Stomach (tissue), 9 donors: ENCODE measurements around the gene EIF4A3. TPM values are rescaled to one million over a fixed set of nuclear protein-coding genes. Genes with fewer than 3 reads are reported as not detected.

Experiments used
- DNase-seq, 2 donors: peaks; one replicate each; pipeline versions ENCODE4 v3.0.0 to v3.0.0-alpha.2; 2013 to 2019
- H3K27ac ChIP-seq, 5 donors: fragments of 200-600 bp in 4 of 5; sonication (generic) in 4 of 5; one replicate each; pipeline ENCODE4 v1.5.1; 2013 to 2019; ENCODE audit warnings: mild to moderate bottlenecking in 1 of 5, moderate library complexity in 1 of 5
- H3K27me3 ChIP-seq, 3 donors: fragments of 200-600 bp; sonication (generic); one replicate each; pipeline ENCODE4 v1.5.1; 2017 to 2019; ENCODE audit warnings: mixed run types in 1 of 3
- H3K36me3 ChIP-seq, 4 donors: fragments of 200-600 bp; sonication (generic); 1 replicate in 3 of 4; 2 replicates in 1 of 4; pipeline ENCODE4 v1.5.1; 2016 to 2019
- H3K4me1 ChIP-seq, 4 donors: fragments of 200-600 bp; sonication (generic); one replicate each; pipeline ENCODE4 v1.5.1; 2016 to 2019
- H3K4me3 ChIP-seq, 4 donors: fragments of 200-600 bp; sonication (generic) in 3 of 4; one replicate each; pipeline ENCODE4 v1.5.1; 2016 to 2019; ENCODE audit warnings: mild to moderate bottlenecking in 1 of 4
- H3K9me3 ChIP-seq, 4 donors: fragments of 200-600 bp; sonication (generic); one replicate each; pipeline ENCODE4 v1.5.1; 2016 to 2019
- CTCF ChIP-seq, 7 experiments: fragments of 450-650 bp in 4 of 7; fragments of 200-600 bp in 3 of 7; sonication (generic) in 3 of 7; IDR thresholded peaks; one replicate each; pipeline ENCODE4 v1.5.1; 2016 to 2019; ENCODE audit warnings: antibody characterized with exemption in 7 of 7, control low read depth in 2 of 7, mild to moderate bottlenecking in 1 of 7
- EP300 ChIP-seq: sonication (generic); formaldehyde crosslinking; IDR thresholded peaks from one replicate; pipeline ENCODE4 v1.6.1; 2017; ENCODE audit warnings: antibody characterized with exemption
- POLR2A ChIP-seq, 4 donors: fragments of 450-650 bp; IDR thresholded peaks; one replicate each; pipeline ENCODE4 v1.6.1; 2016; ENCODE audit warnings: antibody characterized with exemption in 4 of 4, control low read depth in 2 of 4, mild to moderate bottlenecking in 1 of 4, moderate library complexity in 1 of 4
- POLR2AphosphoS5 ChIP-seq, 3 donors: sonication (generic); formaldehyde crosslinking; IDR thresholded peaks; one replicate each; pipeline ENCODE4 v1.6.1; 2016; ENCODE audit warnings: antibody characterized with exemption in 3 of 3
- WGBS, 5 donors: extraction: QIAGEN DNeasy Blood & Tissue Kit in 3 of 5; methylation state at CpG; one replicate each; pipeline versions ENCODE4 v1.1.5 to v1.1.7; 2013 to 2018; 5-methylcytosine and 5-hydroxymethylcytosine counted together
- intact Hi-C: fragments of 100-400 bp; cut with DNase I; formaldehyde crosslinking; loops from one replicate; pipeline ENCODE4 v1.15.1; 2023; ENCODE audit warnings: low total_unique reads
- polyA plus RNA-seq, 3 donors: library from polyadenylated mRNA; stranded (reverse); fragments of 200-250 nt; gene quantifications; one replicate each; pipeline ENCODE4 v1.2.3, GENCODE V29; 2013
- total RNA-seq, 5 donors: library from RNA; depleted of rRNA; stranded (reverse); fragments of >200 nt; gene quantifications; one replicate each; pipeline versions ENCODE4 v1.1.0 to v1.2.3, GENCODE V29; 2014 to 2016
- donor health status: healthy with polysubstance abuse.
- donor health status: Bipolar disorder and iron deficiency.
- donor health status: healthy.

Gene EIF4A3
- total and polyA plus RNA-seq, 8 donors, result 17.5 to 78.2 (median 49.2) TPM

- no peak for TF ChIP-seq CTCF (IDR thresholded peaks at IDR 0.05)
- no peak for TF ChIP-seq EP300
- no peak for TF ChIP-seq POLR2AphosphoS5 (IDR thresholded peaks at IDR 0.05)
- TF ChIP-seq POLR2A (IDR thresholded peaks at IDR 0.05), result no peak
- Histone ChIP-seq H3K4me1 (peaks cover 0 to 4% (median 0%) of the 10 kb centered on the region in 4 donors), H3K27me3 (no peaks in the 10 kb centered on the region), H3K27ac (no peak overlapping the region), H3K9me3 (peaks cover 0 to 3% (median 0%) of the 10 kb centered on the region in 4 donors), H3K36me3 (peaks cover 0 to 74% (median 30%) of the 10 kb centered on the region in 4 donors), H3K4me3 (no peak overlapping the region)
- DNase-seq, result peak in 1 of 2 donors; percentile 14
- intact Hi-C loops, result no loop called here
- 75 to 88% (median 82%) methylated on average over 9 of the region's 9 CpGs for WGBS, 5 donors
These were observed 36.5 kb downstream of the EIF4A3 start for GRCh38 chr17:80110447-80110812.

- Histone ChIP-seq H3K36me3 (peaks cover 0 to 69% (median 30%) of the 10 kb centered on the region in 4 donors), H3K27ac (no peak overlapping the region), H3K4me3 (no peak overlapping the region), H3K4me1 (peaks cover 0 to 5% (median 0%) of the 10 kb centered on the region in 4 donors), H3K9me3 (no peaks in the 10 kb centered on the region), H3K27me3 (no peaks in the 10 kb centered on the region)
- intact Hi-C loops, result no loop called here
- TF ChIP-seq POLR2AphosphoS5 (IDR thresholded peaks at IDR 0.05) (no peak), EP300 (no peak), CTCF (IDR thresholded peaks at IDR 0.05) (no peak), POLR2A (IDR thresholded peaks at IDR 0.05) (no peak)
- 85 to 91% (median 88%) methylated on average over 23 to 30 of the region's 30 CpGs for WGBS, 5 donors
- peak in 1 of 2 donors; percentile 45 for DNase-seq
These were observed 37.0 kb downstream of the EIF4A3 start for GRCh38 chr17:80109713-80110446.

- intact Hi-C loops, result no loop called here
- DNase-seq, result peak in 1 of 2 donors; percentile 26
- Histone ChIP-seq H3K27ac (no peak overlapping the region), H3K9me3 (no peaks in the 10 kb centered on the region), H3K27me3 (no peaks in the 10 kb centered on the region), H3K4me1 (peaks cover 0 to 5% (median 0%) of the 10 kb centered on the region in 4 donors), H3K36me3 (peaks cover 0 to 62% (median 30%) of the 10 kb centered on the region in 4 donors), H3K4me3 (no peak overlapping the region)
- 84 to 88% (median 87%) methylated on average over 10 to 13 of the region's 13 CpGs for WGBS, 5 donors
- TF ChIP-seq POLR2AphosphoS5 (IDR thresholded peaks at IDR 0.05), result no peak
- TF ChIP-seq EP300, result no peak
- no peak for TF ChIP-seq POLR2A (IDR thresholded peaks at IDR 0.05)
- TF ChIP-seq CTCF (IDR thresholded peaks at IDR 0.05), result no peak
These were observed 37.8 kb downstream of the EIF4A3 start for GRCh38 chr17:80109066-80109660.

- no peak for TF ChIP-seq EP300
- TF ChIP-seq CTCF (IDR thresholded peaks at IDR 0.05), result no peak
- no peak for TF ChIP-seq POLR2AphosphoS5 (IDR thresholded peaks at IDR 0.05)
- no peak for TF ChIP-seq POLR2A (IDR thresholded peaks at IDR 0.05)
- DNase-seq, result peak in 1 of 2 donors; percentile 1
These were observed 38.6 kb downstream of the EIF4A3 start for GRCh38 chr17:80108036-80108971.

More at GRCh38 chr17:80108036-80108971, 38.6 kb downstream of the EIF4A3 start:
- H3K36me3 ChIP-seq, result peaks cover 0 to 59% (median 29%) of the 10 kb centered on the region in 4 donors
- no peaks in the 10 kb centered on the region for H3K9me3 ChIP-seq
- intact Hi-C loops, result no loop called here
- 88 to 94% (median 92%) methylated on average over 19 to 40 of the region's 40 CpGs for WGBS, 5 donors
- no peak overlapping the region for H3K27ac ChIP-seq
- no peak overlapping the region for H3K4me3 ChIP-seq
- peaks cover 0 to 6% (median 0%) of the 10 kb centered on the region in 4 donors for H3K4me1 ChIP-seq
- no peaks in the 10 kb centered on the region for H3K27me3 ChIP-seq
